HG03196 (cell line): Measurements from ENCODE around the gene CUX1.
"Not testable (repeated sequence)": the region's sequence is repeated elsewhere in the genome, so short reads cannot be mapped to it uniquely, and the experiment has no call there.

Experiments
- ATAC-seq: cut with Tn5 transposase; IDR thresholded peaks from one replicate; pipeline ENCODE4 v1.9.1; 2021; ENCODE audit not compliant: unreplicated experiment

CUX1 gene

DNA sequence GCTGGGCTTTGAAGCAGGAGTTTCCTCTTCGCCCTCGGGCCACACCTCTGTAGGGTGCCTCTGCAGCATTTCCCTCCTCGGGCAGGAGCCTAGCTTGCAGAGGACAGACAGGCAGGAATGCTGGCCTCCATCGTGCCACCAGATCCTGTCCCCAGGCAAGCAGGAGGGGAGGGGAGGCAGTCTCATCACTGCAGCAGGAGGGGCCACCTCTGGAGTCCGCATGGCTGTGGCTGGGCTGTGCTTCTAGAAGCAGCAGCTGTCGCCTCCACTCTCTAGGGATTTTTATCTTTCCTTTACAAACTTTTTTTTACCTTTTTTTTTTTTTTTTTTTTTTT lies 181.4 kb downstream of the CUX1 start:
- ATAC-seq = no peak

DNA sequence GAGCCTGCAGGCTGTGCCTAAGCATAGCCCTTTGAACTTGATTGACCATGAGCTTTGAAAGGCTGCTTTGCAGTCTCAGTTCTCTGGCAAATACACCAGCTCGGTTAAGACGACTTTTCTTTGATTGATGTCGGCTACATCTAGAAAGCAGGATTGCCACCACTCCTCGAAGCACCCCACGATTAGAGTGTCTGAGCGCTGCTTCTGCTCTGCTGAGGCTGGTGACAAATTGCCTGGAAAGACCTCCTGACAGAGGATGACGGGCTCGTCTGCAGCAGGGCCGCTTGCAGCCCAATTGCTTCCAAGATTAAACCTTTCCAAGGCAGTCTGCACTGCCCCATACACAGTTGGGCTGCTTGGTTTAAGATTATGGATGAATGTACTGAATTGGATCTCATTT lies 182.0 kb downstream of the CUX1 start:
- no peak for ATAC-seq

DNA sequence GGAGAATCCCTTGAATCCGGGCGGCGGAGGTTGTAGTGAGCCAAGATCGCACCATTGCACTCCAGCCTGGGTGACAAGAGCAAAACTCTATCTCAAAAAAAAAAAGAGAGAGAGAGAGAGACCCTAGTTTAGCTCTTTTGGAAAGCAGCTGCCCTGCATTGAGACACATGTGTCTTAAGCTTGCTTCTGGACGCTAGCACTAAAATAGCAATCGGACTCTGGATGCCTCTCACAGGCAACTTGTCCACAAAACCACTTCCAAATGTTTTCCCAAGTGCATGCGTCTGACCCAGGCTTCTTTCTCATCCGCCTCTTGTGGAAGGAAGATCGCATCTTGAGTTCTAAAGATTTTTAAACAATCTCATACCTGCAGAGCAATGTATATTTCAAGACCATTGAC lies 182.7 kb downstream of the CUX1 start:
- ATAC-seq = no peak

DNA sequence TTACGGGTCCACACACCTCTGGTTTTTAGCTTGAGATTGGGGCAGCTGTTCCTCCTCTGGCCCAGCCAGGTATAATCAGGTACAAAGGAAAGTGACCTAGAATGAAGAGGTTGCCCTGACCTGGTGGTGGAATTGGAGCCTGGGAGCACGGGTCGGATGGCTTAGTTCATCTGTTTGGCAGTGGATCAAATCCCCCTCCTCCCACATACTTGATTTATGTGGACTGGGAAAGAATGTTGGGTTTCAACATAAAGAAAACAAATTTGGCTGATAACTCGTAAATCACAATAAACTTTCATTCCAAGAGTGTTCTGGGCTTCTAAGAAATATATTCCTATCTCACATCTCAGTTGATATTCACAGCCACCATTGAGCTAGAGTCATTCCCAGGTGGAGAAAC lies 186.8 kb downstream of the CUX1 start:
- no peak for ATAC-seq

DNA sequence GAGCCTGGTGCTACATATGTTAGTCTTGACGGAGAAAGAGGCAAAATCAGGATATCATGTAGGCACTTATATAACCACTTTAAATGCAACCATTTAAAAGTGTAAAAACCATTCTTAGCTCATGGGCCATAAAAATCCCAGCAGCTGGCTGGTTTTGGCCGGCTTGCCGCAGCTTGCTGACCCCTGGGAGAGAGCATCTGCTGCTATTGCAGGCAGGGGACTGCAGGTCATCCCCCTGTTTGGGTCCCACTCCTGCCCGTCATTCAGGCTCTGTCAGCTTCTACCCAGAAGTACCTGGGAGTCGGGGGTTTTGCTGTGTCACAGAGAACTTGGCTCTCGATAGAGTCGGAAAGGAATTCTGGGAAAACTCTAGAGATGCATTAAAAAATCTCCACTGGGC lies 187.4 kb downstream of the CUX1 start:
- ATAC-seq = no peak

DNA sequence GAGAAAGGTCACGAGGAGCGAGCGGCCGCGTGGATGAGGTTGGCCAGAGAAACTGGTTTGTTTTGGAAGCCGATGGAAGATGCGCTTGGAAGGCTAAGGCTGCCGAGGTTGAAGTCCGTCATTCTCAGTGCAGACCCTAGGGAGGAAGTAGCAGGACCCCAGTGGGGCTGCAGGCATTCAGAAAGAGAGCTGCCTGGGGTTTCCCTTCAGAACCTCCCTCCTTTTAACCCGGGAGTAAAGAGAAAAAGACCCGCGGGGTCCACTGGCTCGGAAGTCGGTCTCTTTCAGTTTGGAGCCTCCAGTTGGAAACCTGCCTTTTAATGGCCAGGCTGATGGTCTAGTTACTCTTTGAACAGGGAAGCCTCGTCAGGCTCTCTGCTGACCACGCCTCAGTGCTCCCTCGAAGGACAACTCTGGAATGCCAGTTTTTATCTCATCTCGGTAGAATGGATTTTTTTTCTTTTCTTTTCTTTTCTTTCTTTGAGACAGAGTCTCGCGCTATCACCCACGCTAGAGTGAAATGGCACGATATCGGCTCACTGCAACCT lies 188.6 kb downstream of the CUX1 start:
- ATAC-seq = no peak

DNA sequence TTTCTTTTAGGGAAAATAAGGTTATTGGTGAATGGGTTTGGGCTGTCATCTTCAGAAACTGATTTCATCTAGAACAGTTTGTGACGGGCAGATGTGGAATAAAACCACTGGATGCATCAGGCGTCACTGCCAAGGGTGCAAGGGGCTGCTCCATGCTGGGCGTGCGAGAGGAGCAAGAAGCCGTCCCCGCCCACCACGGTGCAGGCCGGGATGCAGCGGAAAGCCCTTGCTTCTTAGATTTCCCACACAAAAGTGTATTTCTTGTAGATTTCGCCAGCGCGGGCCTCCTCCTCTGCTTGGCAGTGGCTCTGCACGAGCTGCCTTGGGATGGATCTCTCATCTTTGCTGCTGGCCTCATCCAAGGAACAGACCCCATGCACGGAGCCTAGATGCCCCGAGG lies 189.3 kb downstream of the CUX1 start:
- ATAC-seq = no peak

DNA sequence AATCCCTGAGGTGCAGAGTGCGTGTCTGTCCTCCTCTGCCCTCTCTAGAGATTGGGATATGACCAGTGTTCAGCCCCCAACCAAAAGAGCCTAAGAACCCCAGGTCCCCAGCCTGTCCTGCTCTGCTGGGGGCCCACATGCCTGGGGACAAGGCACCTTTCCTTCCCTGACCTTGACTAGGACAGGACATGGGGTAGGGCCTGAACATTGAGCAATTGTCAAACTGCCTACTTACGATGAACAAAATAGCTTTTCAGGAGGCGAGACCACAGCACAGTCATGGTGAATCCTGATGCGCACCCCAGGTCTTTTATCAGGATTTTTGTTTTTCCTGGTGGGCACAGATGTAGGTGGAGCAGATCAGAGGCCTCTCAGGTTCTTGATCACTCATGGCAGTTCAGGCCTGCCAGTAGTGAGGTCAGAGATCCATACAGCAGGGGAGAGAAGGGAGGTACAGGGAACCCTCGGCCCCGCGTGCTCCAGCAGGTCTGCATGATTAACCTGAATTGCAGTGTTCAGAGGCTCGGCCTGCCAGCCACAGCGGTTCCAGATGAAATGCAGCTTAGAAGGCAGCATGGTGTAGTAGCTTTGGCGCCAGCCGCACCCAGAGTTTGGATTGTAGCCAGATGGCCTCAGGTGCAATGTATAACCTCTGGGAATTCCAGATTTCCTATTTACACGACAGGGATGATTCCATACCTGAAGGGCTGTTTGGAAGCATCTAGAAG lies 191.3 kb downstream of the CUX1 start:
- ATAC-seq = no peak

DNA sequence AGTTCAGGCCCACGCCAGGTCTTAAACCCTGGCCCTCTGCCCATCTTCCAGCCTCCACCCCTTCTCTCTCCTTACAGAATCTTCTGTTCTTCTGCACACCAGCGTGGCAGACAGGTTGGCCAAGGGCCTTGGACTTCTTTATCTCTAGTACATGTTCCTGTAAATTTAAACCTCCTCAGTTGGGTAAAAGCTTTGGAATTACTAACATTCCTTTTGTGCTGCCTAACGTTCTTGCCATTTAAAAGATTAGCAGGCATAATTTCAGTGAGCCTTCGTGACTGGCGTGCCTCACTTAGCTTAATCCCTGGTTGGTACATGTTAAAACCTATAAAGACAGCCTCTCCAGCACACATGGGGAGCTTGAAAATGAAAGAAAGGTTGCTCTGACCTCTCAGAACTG lies 192.2 kb downstream of the CUX1 start:
- ATAC-seq = no peak

DNA sequence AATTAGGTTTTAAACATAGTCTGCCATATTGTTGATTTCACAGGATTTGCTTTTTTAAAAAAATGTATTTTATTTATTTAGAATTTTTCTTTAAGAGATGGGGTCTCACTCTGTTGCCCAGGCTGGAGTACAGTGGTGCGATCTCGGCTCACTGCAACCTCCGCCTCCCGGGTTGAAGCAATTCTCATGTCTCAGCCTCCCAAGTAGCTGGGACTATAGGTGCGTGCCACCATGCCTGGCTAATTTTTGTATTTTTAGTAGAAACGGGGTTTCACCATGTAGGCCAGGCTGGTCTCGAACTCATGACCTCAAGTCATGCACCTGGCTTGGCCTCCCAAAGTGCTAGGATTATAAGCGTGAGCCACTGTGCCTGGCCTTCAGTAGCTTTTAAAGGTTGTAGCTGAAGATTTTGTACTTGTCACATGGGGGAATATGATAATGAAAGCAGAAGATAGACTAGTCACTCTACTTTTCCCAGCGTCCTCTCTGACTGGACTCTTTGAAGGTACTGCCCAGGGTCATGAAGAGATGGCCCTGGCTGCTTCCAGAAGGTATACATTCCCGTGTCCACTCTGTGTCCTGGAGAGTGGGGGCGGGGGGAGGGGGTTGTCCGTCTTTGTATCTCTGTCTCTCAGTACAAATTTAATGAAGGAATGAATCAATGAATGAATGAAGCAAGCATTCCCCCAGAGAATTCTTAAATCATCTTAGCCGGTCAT lies 194.8 kb downstream of the CUX1 start:
- not testable (repeated sequence) for ATAC-seq

DNA sequence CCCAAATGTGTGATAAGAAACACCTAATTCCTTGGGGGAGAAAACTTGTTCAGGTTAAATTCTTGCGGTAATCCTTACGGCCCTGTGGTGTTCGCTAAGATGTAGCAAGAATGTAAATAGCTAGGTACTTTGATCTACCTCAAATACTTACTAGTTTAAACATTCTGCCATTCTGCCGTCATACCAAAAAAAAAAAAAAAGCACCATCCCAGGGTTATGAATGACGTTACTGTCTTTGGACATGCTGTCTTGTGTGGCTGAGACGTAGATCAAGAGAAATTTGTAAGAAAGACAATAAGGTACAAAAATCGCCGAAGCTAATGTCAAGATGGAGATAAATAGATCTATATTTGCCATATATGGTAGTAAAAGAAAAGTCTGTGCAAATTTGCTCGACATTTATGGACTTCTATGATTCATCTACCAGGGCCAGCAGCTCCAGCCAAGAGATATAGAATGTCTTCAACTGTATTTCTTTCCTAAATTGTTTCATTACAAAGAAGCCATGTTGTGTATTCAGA lies 195.6 kb downstream of the CUX1 start:
- ATAC-seq = no peak

DNA sequence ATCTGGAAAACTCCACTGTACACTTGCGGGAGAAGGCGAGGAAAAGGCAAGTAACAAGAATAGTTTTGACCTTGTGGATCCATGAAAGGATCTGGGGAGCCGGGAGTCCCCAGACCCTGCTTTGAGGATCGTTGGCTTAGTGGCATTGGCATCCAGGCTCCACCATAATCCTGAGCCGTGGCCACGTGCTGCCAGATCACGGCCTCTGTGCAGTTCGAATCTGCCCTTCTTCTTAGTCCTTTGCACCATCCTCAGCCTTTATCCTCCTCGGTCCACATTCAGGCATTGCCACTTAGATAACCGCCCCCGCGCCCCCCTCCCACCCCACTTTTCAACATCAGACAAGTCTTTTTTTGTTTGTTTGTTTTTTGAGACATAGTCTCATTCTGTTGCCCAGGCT lies 201.4 kb downstream of the CUX1 start:
- ATAC-seq = no peak

DNA sequence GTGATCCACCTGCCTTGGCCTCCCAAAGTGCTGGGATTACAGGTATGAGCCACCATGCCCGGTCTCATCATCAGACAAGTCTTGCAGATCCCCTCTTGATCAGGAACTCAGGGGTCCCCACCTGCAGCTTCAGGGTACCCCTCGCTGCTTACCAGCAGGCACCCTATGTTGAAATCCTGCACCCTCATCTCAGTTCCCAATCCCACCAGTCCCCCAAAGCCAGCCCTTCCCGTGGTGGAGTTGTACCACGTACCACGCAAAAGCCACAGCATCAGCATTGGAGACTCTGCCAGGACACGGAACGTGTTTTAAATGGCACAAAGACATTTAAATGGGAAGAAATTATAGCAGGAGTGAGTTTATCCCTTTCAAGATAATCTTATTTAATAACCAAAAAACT lies 202.0 kb downstream of the CUX1 start:
- ATAC-seq = no peak

DNA sequence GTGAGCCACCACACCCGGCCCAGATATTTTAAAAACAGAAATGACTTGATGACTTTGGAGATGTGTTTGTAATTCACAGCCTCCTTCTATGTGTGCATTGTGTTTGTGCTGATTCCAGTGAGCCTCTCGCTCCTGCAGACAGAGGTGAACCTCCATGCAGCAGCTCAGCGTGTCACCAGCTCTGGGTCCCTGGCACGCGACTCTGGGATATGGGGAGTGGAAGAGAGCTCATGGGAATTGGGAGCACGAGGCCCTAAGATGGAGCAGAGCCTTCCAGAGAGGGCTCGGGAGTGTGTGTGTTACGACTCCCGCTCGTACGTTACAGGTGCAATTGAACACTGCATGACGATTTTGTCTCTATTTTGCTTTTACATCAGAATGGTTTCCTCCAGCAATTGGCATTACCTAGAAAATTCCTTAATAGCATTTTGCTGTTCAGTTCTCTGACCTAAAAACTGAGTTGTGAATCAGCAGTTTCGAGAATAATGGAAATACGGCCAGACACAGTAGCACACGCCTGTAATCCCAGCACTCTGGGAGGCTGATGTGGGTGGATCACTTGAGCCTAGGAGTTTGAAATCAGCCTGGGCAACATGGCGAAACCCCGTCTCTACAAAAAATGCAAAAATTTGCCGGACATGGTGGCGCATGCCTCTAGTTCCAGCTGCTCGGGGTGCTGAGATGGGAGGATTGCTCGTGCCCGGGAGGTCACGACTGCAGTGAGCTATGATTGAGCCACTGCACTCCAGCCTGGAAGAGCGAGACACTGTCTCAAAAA lies 204.6 kb downstream of the CUX1 start:
- ATAC-seq = no peak

DNA sequence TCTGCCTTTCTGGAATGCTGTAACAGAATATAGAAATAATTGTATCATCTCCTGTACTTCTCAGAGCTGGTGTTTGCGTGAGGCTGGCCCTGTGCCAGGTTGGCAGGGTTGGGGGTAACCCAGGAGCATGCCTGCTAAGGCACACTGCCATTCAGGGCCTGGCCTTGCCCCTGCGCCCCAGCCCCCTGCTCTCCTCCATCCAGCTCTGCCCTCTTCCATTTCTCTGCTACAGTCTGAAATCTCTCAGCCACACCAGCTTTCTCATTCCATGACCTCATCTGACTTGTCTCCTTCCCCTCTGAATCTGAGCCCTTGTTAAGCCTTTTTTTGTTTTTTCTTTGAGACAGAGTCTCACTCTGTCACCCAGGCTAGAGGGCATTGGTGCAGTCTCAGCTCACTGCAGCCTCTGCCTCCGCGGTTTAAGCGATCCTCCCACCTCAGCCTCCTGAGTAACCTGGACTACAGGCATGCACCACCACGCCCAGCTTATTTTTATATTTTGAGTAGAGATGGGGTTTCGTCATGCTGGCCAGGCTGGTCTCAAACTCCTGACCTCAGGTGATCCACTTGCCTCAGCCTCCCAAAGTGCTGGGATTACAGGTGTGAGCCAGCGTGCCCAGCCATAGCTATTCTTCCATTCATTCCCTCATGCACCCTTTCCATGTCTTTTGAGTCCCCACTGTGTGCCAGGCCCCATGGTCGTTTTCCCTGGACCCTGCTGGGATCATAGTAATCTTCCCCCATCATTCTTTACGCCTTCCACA lies 206.8 kb downstream of the CUX1 start:
- ATAC-seq = no peak

DNA sequence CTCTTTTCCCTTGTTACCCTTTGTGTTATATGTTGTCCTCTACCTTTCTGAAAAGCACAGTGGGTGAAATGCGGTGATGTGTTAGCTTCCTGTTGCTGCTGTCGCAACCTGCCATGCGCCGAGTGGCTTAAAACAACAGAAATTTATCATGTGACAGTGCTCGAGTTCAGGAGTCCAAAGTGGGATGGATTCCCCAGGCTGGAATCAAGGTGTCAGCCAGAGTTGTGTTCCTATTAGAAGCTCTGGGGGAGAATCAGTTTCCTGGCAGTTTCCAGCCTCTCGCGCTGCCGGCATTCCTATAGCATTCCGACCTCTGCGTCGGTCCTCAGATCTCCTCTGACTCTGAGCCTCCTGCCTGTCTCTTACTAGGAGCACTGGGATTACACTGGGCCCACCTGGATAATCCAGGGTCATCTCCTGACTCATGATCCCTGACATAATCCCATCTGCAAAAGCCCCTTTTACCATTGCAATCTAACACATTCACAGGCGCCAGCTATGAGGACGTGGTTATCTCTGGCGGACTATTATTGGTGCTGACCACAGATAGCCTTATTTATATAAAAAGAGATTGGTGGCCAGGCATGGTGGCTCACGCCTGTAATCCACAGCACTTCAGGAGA lies 207.5 kb downstream of the CUX1 start:
- no peak for ATAC-seq

DNA sequence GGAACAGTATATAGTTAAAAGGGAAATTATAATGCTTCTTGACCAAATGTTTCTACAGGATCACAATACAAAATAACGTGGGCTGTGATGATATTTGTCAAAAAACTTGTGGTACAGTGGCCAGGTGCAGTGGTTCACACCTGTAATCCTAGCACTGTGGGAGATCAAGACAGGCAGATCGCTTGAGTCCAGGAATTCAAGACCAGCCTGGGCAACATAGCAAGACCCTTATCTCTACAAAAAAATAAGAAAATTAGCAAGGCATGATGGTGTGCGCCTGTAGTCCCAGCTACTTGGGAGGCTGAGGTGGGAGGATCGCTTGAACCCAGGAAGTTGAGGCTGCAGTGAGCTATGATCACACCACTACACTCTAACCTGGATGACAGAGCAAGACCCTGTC lies 208.4 kb downstream of the CUX1 start:
- ATAC-seq = not testable (repeated sequence)

DNA sequence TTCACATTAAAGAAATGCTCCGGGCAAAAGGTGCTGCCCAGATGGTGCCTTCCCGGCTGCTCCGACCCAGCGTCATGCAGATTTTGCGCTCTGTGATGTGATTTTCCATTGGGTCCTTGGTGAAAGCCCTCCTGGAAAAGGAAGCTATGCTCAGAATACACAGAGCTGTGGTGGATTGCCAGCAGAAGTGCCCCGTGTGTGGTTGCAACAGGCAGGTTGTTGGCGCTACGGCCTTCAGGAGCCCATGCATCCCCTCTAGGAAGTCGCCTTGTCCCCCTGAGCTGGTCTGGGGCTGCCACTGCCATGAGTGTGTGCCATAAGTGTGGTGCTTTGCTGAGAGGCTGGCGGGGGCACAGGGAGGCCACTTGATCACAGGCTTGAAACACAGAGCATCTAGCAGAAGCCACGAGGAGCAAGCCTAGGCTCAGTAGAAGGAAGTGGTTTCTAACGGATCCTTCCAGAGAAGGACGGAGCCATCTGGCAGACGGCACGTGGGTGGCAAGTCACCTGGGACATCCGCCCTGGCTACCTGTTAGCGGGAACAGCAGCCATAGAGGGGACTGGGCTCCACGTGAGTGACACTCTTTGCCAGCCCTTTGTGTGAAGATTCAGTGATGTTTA lies 210.9 kb downstream of the CUX1 start:
- no peak for ATAC-seq

DNA sequence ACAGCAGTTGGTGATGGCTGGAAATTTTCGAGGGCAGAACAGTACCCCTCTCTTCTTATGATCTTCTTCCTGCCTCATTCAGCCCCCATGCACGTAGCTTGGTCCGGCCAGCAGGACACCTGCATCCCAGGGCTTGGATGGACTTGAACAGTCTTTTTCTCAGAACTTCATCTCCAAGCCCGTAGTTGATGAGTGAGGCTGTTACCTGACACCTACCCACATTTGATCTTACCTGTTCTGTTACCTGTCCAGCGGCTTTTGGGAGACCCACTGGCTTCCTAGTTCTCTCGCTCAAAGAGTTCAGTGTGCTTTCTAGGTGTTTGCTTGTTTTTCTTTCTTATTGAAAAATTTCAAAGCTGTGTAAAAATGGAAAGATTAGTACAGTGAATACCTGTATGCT lies 212.2 kb downstream of the CUX1 start:
- ATAC-seq = no peak

DNA sequence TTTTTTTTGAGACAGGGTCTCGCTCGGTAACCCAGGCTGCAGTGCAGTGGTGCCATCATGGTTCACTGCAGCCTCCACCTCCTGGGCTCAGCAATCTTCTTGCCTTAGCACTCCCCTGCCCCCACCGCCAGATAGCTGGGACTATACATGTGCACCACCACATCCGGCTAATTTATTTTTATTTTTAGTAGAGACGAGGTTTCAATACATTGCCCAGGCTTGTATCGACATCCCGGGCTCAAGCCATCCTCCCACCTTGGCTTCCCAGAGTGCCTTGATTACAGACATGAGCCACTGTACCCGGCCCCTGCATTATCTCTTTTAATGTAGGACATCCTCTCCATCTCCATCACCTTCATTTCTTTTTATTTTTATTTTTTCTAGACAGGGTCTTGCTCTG lies 213.3 kb downstream of the CUX1 start:
- ATAC-seq = no peak
